Measurements from ENCODE around the gene SPRTN. TPM values are rescaled to one million over a fixed set of nuclear protein-coding genes. Genes with fewer than 3 reads are reported as not detected.
A peak's percentile ranks its signal among the peaks of the same experiment; 100 is the strongest.

The SPRTN gene
- total RNA-seq, 6 experiments from 2014 or later: 3.3 to 6.4 (median 4.8) TPM

DNA sequence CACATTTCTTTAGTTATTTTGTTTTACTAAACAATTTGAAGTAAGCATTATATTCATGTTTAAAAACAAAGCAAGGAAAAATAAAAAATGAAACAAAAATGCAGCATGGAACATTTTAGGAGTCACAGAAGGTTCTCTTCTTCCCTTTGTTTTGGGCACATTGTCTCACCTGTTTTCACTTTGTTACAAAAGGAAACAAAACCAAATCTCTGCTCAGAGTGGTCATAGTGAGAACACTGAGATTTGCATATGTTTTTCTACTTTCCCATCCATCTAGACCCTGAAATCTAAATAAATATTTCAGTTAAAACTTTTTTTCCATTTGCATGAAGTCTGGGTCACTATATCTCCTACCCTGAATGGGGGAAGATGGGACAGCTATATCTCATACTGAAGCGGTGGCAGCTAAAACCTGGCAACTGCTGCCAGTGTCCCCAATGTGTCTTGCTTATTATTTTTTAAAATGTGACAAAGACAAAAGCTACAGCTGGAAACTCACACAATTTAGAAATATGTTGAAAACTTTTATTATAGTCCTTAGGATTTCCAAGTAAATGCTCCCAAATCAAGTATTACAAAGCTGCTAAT, 3.9 kb upstream of the SPRTN start:
- Histone ChIP-seq H3K27ac (no peak overlapping the region), H3K9me3 (no peaks in the 10 kb centered on the region), H3K27me3 (no peaks in the 10 kb centered on the region), H3K4me1 (peaks cover 0 to 44% (median 22%) of the 10 kb centered on the region in 4 donors), H3K36me3 (no peaks in the 10 kb centered on the region), H3K4me3 (peak overlapping the region in 2 of 3 donors; percentile 11 to 16)
- intact Hi-C loops (cut with DNase I): no loop called here
- no peak for DNase-seq
- no peak for ATAC-seq
- 78% methylated on average over 1 of the region's 1 CpG for WGBS (ENCODE audit: insufficient coverage, low coverage, low lambda C conversion rate, missing lambda C conversion rate)
- TF ChIP-seq, protein P1, sequence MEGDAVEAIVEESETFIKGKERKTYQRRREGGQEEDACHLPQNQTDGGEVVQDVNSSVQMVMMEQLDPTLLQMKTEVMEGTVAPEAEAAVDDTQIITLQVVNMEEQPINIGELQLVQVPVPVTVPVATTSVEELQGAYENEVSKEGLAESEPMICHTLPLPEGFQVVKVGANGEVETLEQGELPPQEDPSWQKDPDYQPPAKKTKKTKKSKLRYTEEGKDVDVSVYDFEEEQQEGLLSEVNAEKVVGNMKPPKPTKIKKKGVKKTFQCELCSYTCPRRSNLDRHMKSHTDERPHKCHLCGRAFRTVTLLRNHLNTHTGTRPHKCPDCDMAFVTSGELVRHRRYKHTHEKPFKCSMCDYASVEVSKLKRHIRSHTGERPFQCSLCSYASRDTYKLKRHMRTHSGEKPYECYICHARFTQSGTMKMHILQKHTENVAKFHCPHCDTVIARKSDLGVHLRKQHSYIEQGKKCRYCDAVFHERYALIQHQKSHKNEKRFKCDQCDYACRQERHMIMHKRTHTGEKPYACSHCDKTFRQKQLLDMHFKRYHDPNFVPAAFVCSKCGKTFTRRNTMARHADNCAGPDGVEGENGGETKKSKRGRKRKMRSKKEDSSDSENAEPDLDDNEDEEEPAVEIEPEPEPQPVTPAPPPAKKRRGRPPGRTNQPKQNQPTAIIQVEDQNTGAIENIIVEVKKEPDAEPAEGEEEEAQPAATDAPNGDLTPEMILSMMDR (IDR thresholded peaks at IDR 0.05): no peak
- TF ChIP-seq POLR2A (IDR thresholded peaks at IDR 0.05): no peak

DNA sequence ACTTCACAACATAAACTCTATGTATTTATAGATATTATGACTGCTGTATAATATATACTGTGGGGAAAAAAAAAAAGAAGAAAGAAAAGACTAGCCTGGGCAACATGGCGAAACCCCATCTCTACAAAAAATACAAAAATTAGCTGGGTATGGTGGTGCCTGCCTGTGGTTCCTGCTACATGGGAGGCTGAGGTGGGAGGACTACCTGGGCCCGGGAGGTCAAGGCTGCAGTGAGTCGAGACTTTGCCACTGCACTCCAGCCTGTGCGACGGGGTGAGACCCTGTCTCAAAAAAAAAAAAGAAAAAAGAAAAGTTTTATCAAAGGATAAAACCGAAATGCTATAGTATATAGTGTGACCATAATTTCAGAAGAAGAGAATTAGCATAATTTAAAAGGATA, 3.1 kb upstream of the SPRTN start:
- no peaks in the 10 kb centered on the region for H3K9me3 ChIP-seq
- ATAC-seq: no peak
- peak overlapping the region in 2 of 3 donors; percentile 11 to 16 for H3K4me3 ChIP-seq
- H3K4me1 ChIP-seq: peaks cover 0 to 50% (median 24%) of the 10 kb centered on the region in 4 donors
- 74% methylated on average over 4 of the region's 6 CpGs for WGBS (ENCODE audit: insufficient coverage, low coverage, low lambda C conversion rate, missing lambda C conversion rate)
- DNase-seq: no peak
- no peak overlapping the region for H3K27ac ChIP-seq
- H3K36me3 ChIP-seq: no peaks in the 10 kb centered on the region
- H3K27me3 ChIP-seq: no peaks in the 10 kb centered on the region
- TF ChIP-seq, protein P1 (IDR thresholded peaks at IDR 0.05): no peak
- no peak for TF ChIP-seq POLR2A (IDR thresholded peaks at IDR 0.05)
- intact Hi-C loops (cut with DNase I): no loop called here

DNA sequence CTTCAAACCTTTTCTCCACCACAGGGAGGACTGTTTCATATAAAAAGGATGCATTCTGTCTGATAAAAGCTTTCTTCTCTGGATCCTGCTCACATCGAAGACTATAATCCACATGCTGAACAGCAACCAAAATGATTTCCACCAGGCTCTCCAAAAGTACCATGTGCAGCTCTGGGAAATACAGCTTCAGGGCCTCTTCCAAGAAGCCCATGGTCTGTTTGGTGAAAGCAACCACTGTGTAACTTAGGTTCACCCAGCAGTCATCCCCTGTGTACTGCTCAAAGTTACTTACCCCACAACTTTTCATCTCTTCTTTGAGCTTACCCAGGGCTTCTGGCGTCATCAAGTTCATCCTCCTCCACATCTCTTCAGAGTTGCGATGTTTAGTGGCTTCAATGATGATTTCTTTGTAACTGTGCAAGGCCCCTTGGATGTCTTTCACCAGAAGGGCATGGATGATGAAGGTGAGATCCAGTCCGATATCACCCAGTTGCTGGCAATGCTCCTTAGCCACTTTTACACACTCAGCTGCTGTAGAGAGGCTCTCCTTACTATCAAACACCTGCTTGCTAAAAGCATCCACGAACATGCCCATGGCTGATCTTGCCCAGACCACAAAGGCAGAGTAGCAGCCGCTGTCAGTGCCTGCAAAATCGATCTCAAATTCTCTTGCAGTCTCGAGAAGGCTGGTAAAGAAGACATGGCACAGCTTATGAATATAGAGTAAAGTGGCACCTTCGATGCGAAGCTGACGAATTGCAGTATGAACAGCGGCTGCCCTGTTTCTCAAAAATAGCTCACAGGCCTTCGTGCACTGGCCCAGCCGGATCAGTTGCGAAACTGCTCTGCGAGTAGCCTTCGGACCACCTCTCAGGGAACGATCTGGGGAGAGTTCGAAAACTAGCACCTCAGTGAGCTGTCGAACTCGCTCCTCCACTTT, 2.2 kb upstream of the SPRTN start:
- Histone ChIP-seq H3K4me3 (peak overlapping the region; percentile 67 to 93 (median 85)), H3K27me3 (no peaks in the 10 kb centered on the region), H3K9me3 (no peaks in the 10 kb centered on the region), H3K4me1 (peaks cover 0 to 50% (median 24%) of the 10 kb centered on the region in 4 donors), H3K36me3 (no peaks in the 10 kb centered on the region), H3K27ac (no peak overlapping the region)
- ATAC-seq: no peak
- no peak for DNase-seq
- TF ChIP-seq POLR2A (IDR thresholded peaks at IDR 0.05): no peak
- 30% methylated on average over 21 of the region's 21 CpGs for WGBS (ENCODE audit: insufficient coverage, low coverage, low lambda C conversion rate, missing lambda C conversion rate)
- intact Hi-C loops (cut with DNase I): no loop called here

DNA sequence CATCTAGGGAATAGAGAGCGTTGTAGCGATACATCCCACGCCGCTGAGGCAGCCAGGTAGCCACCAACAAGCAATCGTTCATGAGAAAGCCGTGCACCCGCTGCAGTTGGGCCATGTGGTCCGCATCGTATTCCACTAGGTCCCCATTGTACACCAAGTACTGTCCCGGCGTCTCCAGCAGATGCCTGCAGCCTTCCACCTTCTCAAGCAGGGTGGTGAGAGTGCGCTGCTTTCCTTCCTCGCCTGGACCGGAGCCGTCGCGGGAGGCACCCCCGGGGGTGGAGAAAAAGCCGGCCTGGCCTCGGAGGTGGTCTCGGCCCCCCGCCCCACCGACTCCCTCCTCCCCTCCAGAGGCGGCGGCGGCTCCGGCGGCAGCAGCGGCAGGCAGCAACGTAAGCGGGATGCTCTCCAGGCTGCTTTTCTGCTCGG, 1.0 kb upstream of the SPRTN start:
- Histone ChIP-seq H3K36me3 (no peaks in the 10 kb centered on the region), H3K4me1 (peaks cover 0 to 50% (median 24%) of the 10 kb centered on the region in 4 donors), H3K27ac (peak overlapping the region in 2 of 3 donors; percentile 79 to 80), H3K9me3 (no peaks in the 10 kb centered on the region), H3K4me3 (peak overlapping the region; percentile 67 to 93 (median 85)), H3K27me3 (no peaks in the 10 kb centered on the region)
- 0% methylated on average over 6 of the region's 32 CpGs for WGBS (ENCODE audit: insufficient coverage, low coverage, low lambda C conversion rate, missing lambda C conversion rate)
- TF ChIP-seq, protein P1 (IDR thresholded peaks at IDR 0.05): no peak
- TF ChIP-seq POLR2A (IDR thresholded peaks at IDR 0.05): no peak
- peak; percentile 25 to 42 (median 33) for ATAC-seq
- DNase-seq: peak in 1 of 3 donors; percentile 46
- intact Hi-C loops (cut with DNase I): no loop called here

Data from right lobe of liver (tissue), 6 donors.